CD4-positive, alpha-beta memory T cell (primary cell): ENCODE results near the gene RAPGEF2. TPM values are rescaled to one million over a fixed set of nuclear protein-coding genes. Genes with fewer than 3 reads are reported as not detected.
"Not testable (repeated sequence)": the region's sequence is repeated elsewhere in the genome, so short reads cannot be mapped to it uniquely, and the experiment has no call there.

ENCODE experiments used
- CTCF ChIA-PET: fragments of 350-600 bp; sonication (Branson Sonifier 250); formaldehyde crosslinking; loops from one replicate; lab custom pipeline; 2021; ENCODE audit warnings: inconsistent platforms; ENCODE audit not compliant: partially characterized antibody; lab: Charles Lee
- POLR2A ChIA-PET: fragments of 350-600 bp; sonication (Branson Sonifier 250); formaldehyde crosslinking; loops from one replicate; lab custom pipeline; 2021; ENCODE audit not compliant: partially characterized antibody; lab: Charles Lee
- DNase-seq, 5 donors: peaks; one replicate each; pipeline versions ENCODE4 v3.0.0 to v3.0.0-alpha.2; 2020 to 2022; ENCODE audit warnings: mixed read lengths in 1 of 5
- H3K27ac ChIP-seq: one replicate; pipeline ENCODE4 v1.7.0; 2013; ENCODE audit warnings: low read depth, low read length
- H3K27me3 ChIP-seq: 2 replicates; pipeline ENCODE4 v1.7.0; 2013; ENCODE audit warnings: mild to moderate bottlenecking, low read length, moderate library complexity; ENCODE audit not compliant: insufficient read depth
- H3K36me3 ChIP-seq: 2 replicates; pipeline ENCODE4 v1.7.0; 2013; ENCODE audit warnings: mild to moderate bottlenecking, low read length, moderate library complexity; ENCODE audit not compliant: insufficient read depth
- H3K4me1 ChIP-seq: 2 replicates; pipeline ENCODE4 v1.7.0; 2013; ENCODE audit warnings: mild to moderate bottlenecking, low read length, moderate library complexity; ENCODE audit not compliant: insufficient read depth
- H3K4me3 ChIP-seq, 2 donors: one replicate each; pipeline ENCODE4 v1.7.0; 2013; ENCODE audit warnings: low read length in 2 of 2, mild to moderate bottlenecking in 1 of 2
- H3K9me3 ChIP-seq, 2 donors: one replicate each; pipeline ENCODE4 v1.7.0; 2013; ENCODE audit warnings: low read length in 2 of 2, control low read depth in 1 of 2; ENCODE audit not compliant: control insufficient read depth in 1 of 2
- H3K27ac Mint-ChIP-seq, 7 donors: one replicate each; pipeline ENCODE4 v1.8.0; 2020 to 2021; ENCODE audit warnings: mixed read lengths in 7 of 7, mild to moderate bottlenecking in 6 of 7, inconsistent platforms in 3 of 7, moderate library complexity in 3 of 7
- H3K27me3 Mint-ChIP-seq, 2 donors: one replicate each; pipeline ENCODE4 v1.8.0; 2020 to 2021; ENCODE audit warnings: mixed read lengths in 2 of 2
- H3K36me3 Mint-ChIP-seq, 2 donors: one replicate each; pipeline ENCODE4 v1.8.0; 2020 to 2021; ENCODE audit warnings: mixed read lengths in 2 of 2, inconsistent platforms in 1 of 2, mild to moderate bottlenecking in 1 of 2
- H3K4me1 Mint-ChIP-seq, 4 donors: one replicate each; pipeline ENCODE4 v1.8.0; 2020 to 2021; ENCODE audit warnings: mixed read lengths in 4 of 4, mild to moderate bottlenecking in 1 of 4
- H3K4me3 Mint-ChIP-seq, 8 donors: one replicate each; pipeline ENCODE4 v1.8.0; 2020 to 2021; ENCODE audit warnings: mixed read lengths in 8 of 8, mild to moderate bottlenecking in 7 of 8, moderate library complexity in 6 of 8, inconsistent platforms in 3 of 8
- H3K9me3 Mint-ChIP-seq, 8 donors: one replicate each; pipeline ENCODE4 v1.8.0; 2020 to 2021; ENCODE audit warnings: mixed read lengths in 8 of 8, mild to moderate bottlenecking in 5 of 8, inconsistent platforms in 3 of 8, moderate library complexity in 1 of 8
- intact Hi-C: fragments of 100-400 bp; cut with micrococcal nuclease; formaldehyde crosslinking; loops from one replicate; pipeline ENCODE4 v1.15.1; 2023
- polyA plus RNA-seq, 2 donors: library from polyadenylated mRNA; unstranded; fragments of 300-500 nt; fragmentation: Illumina TruSeq; gene quantifications; one replicate each; pipeline ENCODE4 v1.2.3, GENCODE V29; 2021
- total RNA-seq, 2 experiments: library from RNA; stranded (reverse); gene quantifications; one replicate each; pipeline ENCODE4 v1.2.3, GENCODE V29; 2021

The RAPGEF2 gene
- total and polyA plus RNA-seq, 4 experiments from 2014 or later: 0.69 to 27.9 (median 12.1) TPM

DNA sequence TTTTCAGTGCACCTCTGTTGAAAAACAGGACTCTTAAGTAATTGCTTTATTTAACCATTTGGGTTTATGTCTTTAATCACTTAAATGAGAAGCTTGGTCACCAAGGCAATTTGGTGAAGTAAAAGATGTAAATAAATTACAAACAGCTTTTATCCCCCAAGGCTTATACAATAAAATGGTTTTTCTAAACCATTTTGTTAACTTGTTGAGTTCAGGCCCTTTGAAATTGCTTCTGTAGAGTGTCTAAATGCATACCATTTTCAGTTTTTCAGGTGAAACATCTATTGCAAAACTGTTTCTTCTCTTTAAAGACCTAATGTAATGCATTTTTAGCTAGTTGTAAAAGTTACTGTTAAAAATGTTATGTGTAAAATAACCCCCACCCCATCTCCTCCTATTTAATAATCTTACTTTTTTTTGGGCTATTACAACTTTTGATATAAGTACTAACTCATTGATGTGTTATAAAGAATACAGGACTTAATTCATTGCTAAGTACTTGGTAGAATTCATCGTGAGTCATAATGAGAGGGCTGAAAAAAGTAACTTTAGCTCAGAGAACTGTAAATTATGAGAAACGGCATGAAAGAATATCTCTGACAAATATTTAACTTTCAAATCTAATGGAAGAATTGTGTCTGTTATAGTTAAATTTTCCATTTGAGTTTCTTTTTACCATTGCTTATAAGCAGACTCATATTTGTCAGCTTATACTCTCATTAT is 4.5 kb downstream of the RAPGEF2 start:
- peak overlapping the region in 1 of 8 donors; percentile 44 for H3K4me3 Mint-ChIP-seq
- H3K9me3 ChIP-seq: no peaks in the 10 kb centered on the region
- no peak overlapping the region for H3K27ac ChIP-seq
- H3K27me3 ChIP-seq: no peaks in the 10 kb centered on the region
- ChIA-PET CTCF (interaction anchor here (0.7 kb wide), 1 partner anchor 67 kb away, joined by 3 read pairs; no protein-coding TSS in a partner anchor), POLR2A (interaction anchor here (1.7 kb wide), 1 partner anchor 11 kb away, joined by 3 read pairs; no protein-coding TSS in a partner anchor)
- peaks cover 36% of the 10 kb centered on the region for H3K4me1 ChIP-seq
- DNase-seq: no peak
- H3K27me3 Mint-ChIP-seq: no peaks in the 10 kb centered on the region
- intact Hi-C loops: no loop called here
- peaks cover 0 to 6% of the 10 kb centered on the region in 2 donors for H3K36me3 Mint-ChIP-seq
- peaks cover 29 to 41% (median 36%) of the 10 kb centered on the region in 4 donors for H3K4me1 Mint-ChIP-seq
- H3K4me3 ChIP-seq: no peak overlapping the region
- no peaks in the 10 kb centered on the region for H3K36me3 ChIP-seq
- H3K9me3 Mint-ChIP-seq: peaks cover 0 to 4% (median 0%) of the 10 kb centered on the region in 8 donors
- peak overlapping the region in 2 of 7 donors; percentile 0 to 1 for H3K27ac Mint-ChIP-seq

DNA sequence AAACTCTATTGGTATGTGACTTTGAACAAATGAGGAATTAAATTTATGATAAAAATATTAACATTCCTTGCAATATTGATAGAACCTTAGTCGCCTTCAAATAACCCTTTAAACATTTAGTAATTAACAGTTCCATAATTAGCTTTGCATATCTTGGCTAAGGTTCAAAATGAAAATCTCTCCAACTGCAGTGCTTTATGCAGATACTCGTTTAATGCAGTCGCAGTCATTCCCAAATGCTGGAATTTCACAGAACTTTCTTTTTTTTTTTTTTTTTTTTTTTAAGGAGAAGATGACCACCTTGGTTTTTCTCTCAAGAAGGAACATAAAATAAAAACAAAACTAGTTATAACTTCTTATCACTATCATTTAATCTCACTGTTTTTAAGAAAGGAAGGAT is 5.2 kb downstream of the RAPGEF2 start:
- Mint-ChIP-seq H3K27ac (no peak overlapping the region), H3K36me3 (peaks cover 0 to 6% of the 10 kb centered on the region in 2 donors), H3K27me3 (no peaks in the 10 kb centered on the region), H3K4me1 (peaks cover 31 to 41% (median 37%) of the 10 kb centered on the region in 4 donors), H3K9me3 (peaks cover 0 to 4% (median 0%) of the 10 kb centered on the region in 8 donors), H3K4me3 (no peak overlapping the region)
- intact Hi-C loops: no loop called here
- H3K36me3 ChIP-seq: no peaks in the 10 kb centered on the region
- no peak overlapping the region for H3K27ac ChIP-seq
- H3K27me3 ChIP-seq: no peaks in the 10 kb centered on the region
- H3K4me3 ChIP-seq: no peak overlapping the region
- CTCF ChIA-PET: interaction anchor here (0.7 kb wide), 1 partner anchor 68 kb away, joined by 3 read pairs; no protein-coding TSS in a partner anchor
- POLR2A ChIA-PET: interaction anchor here (1.7 kb wide), 1 partner anchor 10 kb away, joined by 3 read pairs; no protein-coding TSS in a partner anchor
- DNase-seq: no peak
- H3K4me1 ChIP-seq: peaks cover 34% of the 10 kb centered on the region
- no peaks in the 10 kb centered on the region for H3K9me3 ChIP-seq

DNA sequence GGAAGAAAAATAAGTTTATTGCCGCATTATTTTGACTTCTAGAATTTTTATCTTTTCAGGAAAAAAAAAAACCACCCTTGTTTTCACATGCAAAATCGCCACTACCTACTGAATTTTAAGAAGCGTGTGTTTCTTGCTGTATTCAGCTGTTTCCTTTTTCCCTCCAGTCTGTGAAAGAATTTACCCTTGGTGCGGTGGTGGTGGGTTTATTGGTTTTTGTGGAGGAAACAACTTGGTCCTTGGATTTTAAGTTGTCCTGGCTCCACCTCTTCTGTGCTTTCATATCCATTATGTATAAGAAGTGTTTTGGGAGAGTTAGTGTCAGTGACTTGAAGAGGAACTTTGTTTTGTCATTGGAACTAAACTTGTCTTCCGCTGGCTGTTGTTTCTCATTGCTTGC is 8.1 kb downstream of the RAPGEF2 start:
- Histone ChIP-seq H3K9me3 (no peaks in the 10 kb centered on the region), H3K27ac (no peak overlapping the region), H3K36me3 (no peaks in the 10 kb centered on the region), H3K27me3 (no peaks in the 10 kb centered on the region), H3K4me1 (peaks cover 16% of the 10 kb centered on the region), H3K4me3 (no peak overlapping the region)
- Mint-ChIP-seq H3K27me3 (no peaks in the 10 kb centered on the region), H3K36me3 (peaks cover 0 to 7% of the 10 kb centered on the region in 2 donors), H3K4me3 (no peak overlapping the region), H3K27ac (no peak overlapping the region), H3K4me1 (peaks cover 19 to 25% (median 21%) of the 10 kb centered on the region in 4 donors), H3K9me3 (peaks cover 0 to 4% (median 0%) of the 10 kb centered on the region in 8 donors)
- no peak for DNase-seq
- ChIA-PET CTCF (no interaction called here), POLR2A (no interaction called here)
- intact Hi-C loops: no loop called here

- H3K4me1 Mint-ChIP-seq: peaks cover 21 to 28% (median 22%) of the 10 kb centered on the region in 4 donors
Observed at GRCh38 chr4:159111416-159111815, 8.5 kb downstream of the RAPGEF2 start.

GRCh38 chr4:159113366-159113765 is 10.5 kb downstream of the RAPGEF2 start:
- H3K27ac ChIP-seq, H3K27ac Mint-ChIP-seq, H3K4me3 ChIP-seq, H3K27me3 Mint-ChIP-seq, H3K9me3 Mint-ChIP-seq, intact Hi-C loops, CTCF ChIA-PET, H3K27me3 ChIP-seq, DNase-seq, POLR2A ChIA-PET, H3K4me3 Mint-ChIP-seq, H3K9me3 ChIP-seq, H3K36me3 Mint-ChIP-seq, H3K36me3 ChIP-seq: not testable (repeated sequence)
- peaks cover 17% of the 10 kb centered on the region for H3K4me1 ChIP-seq
- peaks cover 27 to 33% (median 30%) of the 10 kb centered on the region in 4 donors for H3K4me1 Mint-ChIP-seq

More at GRCh38 chr4:159111416-159111815, 8.5 kb downstream of the RAPGEF2 start:
- Histone ChIP-seq H3K9me3 (no peaks in the 10 kb centered on the region), H3K27me3 (no peaks in the 10 kb centered on the region), H3K36me3 (no peaks in the 10 kb centered on the region), H3K4me3 (no peak overlapping the region), H3K27ac (no peak overlapping the region), H3K4me1 (peaks cover 13% of the 10 kb centered on the region)
- ChIA-PET POLR2A (no interaction called here), CTCF (no interaction called here)
- peaks cover 0 to 4% (median 0%) of the 10 kb centered on the region in 8 donors for H3K9me3 Mint-ChIP-seq
- H3K36me3 Mint-ChIP-seq: peaks cover 0 to 7% of the 10 kb centered on the region in 2 donors
- H3K4me3 Mint-ChIP-seq: no peak overlapping the region
- no peaks in the 10 kb centered on the region for H3K27me3 Mint-ChIP-seq
- intact Hi-C loops: no loop called here
- no peak for DNase-seq
- no peak overlapping the region for H3K27ac Mint-ChIP-seq

GRCh38 chr4:159116098-159116497 is 13.2 kb downstream of the RAPGEF2 start:
- H3K4me3 Mint-ChIP-seq, H3K9me3 ChIP-seq, H3K4me3 ChIP-seq, POLR2A ChIA-PET, H3K27me3 ChIP-seq, H3K36me3 Mint-ChIP-seq, H3K27ac ChIP-seq, H3K9me3 Mint-ChIP-seq, H3K36me3 ChIP-seq, DNase-seq, H3K27me3 Mint-ChIP-seq, intact Hi-C loops: not testable (repeated sequence)
- H3K4me1 ChIP-seq: peaks cover 17% of the 10 kb centered on the region
- Mint-ChIP-seq H3K27ac (peak overlapping the region in 4 of 7 donors; percentile 31 to 87 (median 61)), H3K4me1 (peaks cover 27 to 30% (median 28%) of the 10 kb centered on the region in 4 donors)
- CTCF ChIA-PET: interaction anchor here (1.4 kb wide), 1 partner anchor 11 kb away, joined by 3 read pairs; no protein-coding TSS in a partner anchor

DNA sequence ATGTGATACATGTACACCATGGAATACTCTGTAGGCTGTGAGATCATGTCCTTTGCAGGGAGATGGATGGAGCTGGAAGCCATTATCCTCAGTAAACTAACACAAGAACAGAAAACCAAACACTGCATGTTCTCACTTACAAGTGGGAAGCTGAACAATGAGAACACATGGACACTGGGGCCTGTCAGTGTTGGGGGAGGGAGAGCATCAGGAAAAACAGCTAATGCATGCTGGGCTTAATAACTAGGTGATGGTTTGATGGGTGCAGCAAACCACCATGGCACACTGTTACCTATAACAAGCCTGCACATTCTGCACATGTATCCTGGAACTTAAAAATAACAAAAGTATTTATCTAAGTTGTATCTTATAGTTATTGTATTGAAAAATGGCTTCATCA is 13.8 kb downstream of the RAPGEF2 start:
- H3K36me3 Mint-ChIP-seq, H3K27me3 Mint-ChIP-seq, H3K27me3 ChIP-seq, POLR2A ChIA-PET, DNase-seq, H3K9me3 ChIP-seq, H3K27ac ChIP-seq, H3K4me3 ChIP-seq, intact Hi-C loops, H3K9me3 Mint-ChIP-seq, H3K36me3 ChIP-seq: not testable (repeated sequence)
- peaks cover 17% of the 10 kb centered on the region for H3K4me1 ChIP-seq
- H3K4me1 Mint-ChIP-seq: peaks cover 25 to 30% (median 27%) of the 10 kb centered on the region in 4 donors
- peak overlapping the region in 6 of 7 donors; percentile 36 to 93 (median 72) for H3K27ac Mint-ChIP-seq
- CTCF ChIA-PET: interaction anchor here (0.7 to 1.4 kb wide), 2 partner anchors 12 to 21 kb away, joined by 3 read pairs; no protein-coding TSS in a partner anchor
- H3K4me3 Mint-ChIP-seq: peak overlapping the region in 1 of 8 donors; percentile 13
